ENCODE results near the gene DBN1. TPM values are rescaled to one million over a fixed set of nuclear protein-coding genes. Genes with fewer than 3 reads are reported as not detected.

DBN1 gene
- total and polyA plus RNA-seq, 9 donors = 18.4 to 91.6 (median 55.7) TPM

- Histone ChIP-seq H3K9me3 (no peaks in the 10 kb centered on the region), H3K27ac (no peak overlapping the region), H3K36me3 (no peaks in the 10 kb centered on the region), H3K4me3 (no peak overlapping the region), H3K27me3 (no peaks in the 10 kb centered on the region), H3K4me1 (ENCODE audit: insufficient read depth) (no peaks in the 10 kb centered on the region)
- 89 to 92% (median 91%) methylated on average over 17 of the region's 17 CpGs for WGBS, 3 donors
- DNase-seq = no peak
- TF ChIP-seq, protein P1, sequence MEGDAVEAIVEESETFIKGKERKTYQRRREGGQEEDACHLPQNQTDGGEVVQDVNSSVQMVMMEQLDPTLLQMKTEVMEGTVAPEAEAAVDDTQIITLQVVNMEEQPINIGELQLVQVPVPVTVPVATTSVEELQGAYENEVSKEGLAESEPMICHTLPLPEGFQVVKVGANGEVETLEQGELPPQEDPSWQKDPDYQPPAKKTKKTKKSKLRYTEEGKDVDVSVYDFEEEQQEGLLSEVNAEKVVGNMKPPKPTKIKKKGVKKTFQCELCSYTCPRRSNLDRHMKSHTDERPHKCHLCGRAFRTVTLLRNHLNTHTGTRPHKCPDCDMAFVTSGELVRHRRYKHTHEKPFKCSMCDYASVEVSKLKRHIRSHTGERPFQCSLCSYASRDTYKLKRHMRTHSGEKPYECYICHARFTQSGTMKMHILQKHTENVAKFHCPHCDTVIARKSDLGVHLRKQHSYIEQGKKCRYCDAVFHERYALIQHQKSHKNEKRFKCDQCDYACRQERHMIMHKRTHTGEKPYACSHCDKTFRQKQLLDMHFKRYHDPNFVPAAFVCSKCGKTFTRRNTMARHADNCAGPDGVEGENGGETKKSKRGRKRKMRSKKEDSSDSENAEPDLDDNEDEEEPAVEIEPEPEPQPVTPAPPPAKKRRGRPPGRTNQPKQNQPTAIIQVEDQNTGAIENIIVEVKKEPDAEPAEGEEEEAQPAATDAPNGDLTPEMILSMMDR (IDR thresholded peaks at IDR 0.05) = no peak
- TF ChIP-seq POLR2A (IDR thresholded peaks at IDR 0.05) (no peak), EP300 (IDR thresholded peaks at IDR 0.05) (no peak)
- intact Hi-C loops (cut with DNase I) = loop anchor here in 1 of 4 donors (10.0 kb wide), 1 partner anchor 193 kb away; the partner anchor contains the start of gene MXD3
These were observed 34.3 kb upstream of the DBN1 start for GRCh38 chr5:177507596-177508220.

GRCh38 chr5:177507165-177507564, 33.7 kb upstream of the DBN1 start:
- Histone ChIP-seq H3K36me3 (no peaks in the 10 kb centered on the region), H3K27me3 (no peaks in the 10 kb centered on the region), H3K27ac (no peak overlapping the region), H3K9me3 (no peaks in the 10 kb centered on the region), H3K4me1 (ENCODE audit: insufficient read depth) (no peaks in the 10 kb centered on the region), H3K4me3 (no peak overlapping the region)
- intact Hi-C loops (cut with DNase I) = loop anchor here in 1 of 4 donors (10.0 kb wide), 1 partner anchor 192 kb away; the partner anchor contains the start of gene MXD3
- TF ChIP-seq EP300 (IDR thresholded peaks at IDR 0.05) = no peak
- TF ChIP-seq POLR2A (IDR thresholded peaks at IDR 0.05) = no peak
- TF ChIP-seq, protein P1 (IDR thresholded peaks at IDR 0.05) = no peak
- 78 to 83% (median 78%) methylated on average over 9 of the region's 9 CpGs for WGBS, 3 donors
- no peak for DNase-seq

DNA sequence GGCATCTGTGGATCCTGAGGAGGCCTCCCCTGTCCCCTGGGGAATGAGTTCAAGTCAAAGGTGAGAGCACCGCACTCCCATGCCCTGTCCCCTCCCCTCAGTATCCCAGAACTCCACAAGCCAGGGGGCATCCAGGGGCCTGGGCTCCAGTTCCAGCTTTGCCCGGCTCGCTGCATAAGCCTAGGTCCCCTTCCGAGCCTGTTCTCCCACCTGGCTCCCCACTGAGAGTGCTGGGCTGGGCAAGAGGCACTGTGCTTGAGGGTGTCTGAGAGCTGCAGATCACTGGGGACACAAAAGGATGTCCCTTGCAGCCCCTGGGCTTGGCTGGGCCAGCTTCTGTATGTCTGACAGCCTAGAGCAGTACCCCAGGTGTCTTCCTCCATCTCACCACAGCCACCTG, 31.6 kb upstream of the DBN1 start:
- Histone ChIP-seq H3K36me3 (no peaks in the 10 kb centered on the region), H3K9me3 (no peaks in the 10 kb centered on the region), H3K4me1 (ENCODE audit: insufficient read depth) (no peaks in the 10 kb centered on the region), H3K27me3 (no peaks in the 10 kb centered on the region), H3K4me3 (no peak overlapping the region), H3K27ac (no peak overlapping the region)
- 87 to 95% (median 93%) methylated on average over 4 of the region's 4 CpGs for WGBS, 3 donors
- DNase-seq = no peak
- TF ChIP-seq, protein P1 (IDR thresholded peaks at IDR 0.05) = no peak
- TF ChIP-seq EP300 (IDR thresholded peaks at IDR 0.05) (no peak), POLR2A (IDR thresholded peaks at IDR 0.05) (no peak)
- intact Hi-C loops (cut with DNase I) = loop anchor here in 1 of 4 donors (10.0 kb wide), 1 partner anchor 190 kb away; the partner anchor contains the start of gene MXD3

GRCh38 chr5:177504086-177505056, 30.9 kb upstream of the DBN1 start:
- 89 to 92% (median 90%) methylated on average over 39 to 47 of the region's 47 CpGs for WGBS, 3 donors
- H3K27me3 ChIP-seq = no peaks in the 10 kb centered on the region
- no peak overlapping the region for H3K4me3 ChIP-seq
- H3K36me3 ChIP-seq = no peaks in the 10 kb centered on the region
- H3K27ac ChIP-seq = no peak overlapping the region
- no peaks in the 10 kb centered on the region for H3K9me3 ChIP-seq
- TF ChIP-seq POLR2A (IDR thresholded peaks at IDR 0.05) = no peak
- TF ChIP-seq EP300 (IDR thresholded peaks at IDR 0.05) = no peak
- TF ChIP-seq, protein P1 (IDR thresholded peaks at IDR 0.05) = no peak
- intact Hi-C loops (cut with DNase I) = loop anchor here in 3 of 4 donors (5.0 to 10.0 kb wide), 2 partner anchors 112 to 190 kb away; partner anchors contain the start of gene MXD3 (in 1 of the 3)
- no peak for DNase-seq
- H3K4me1 ChIP-seq (ENCODE audit: insufficient read depth) = no peaks in the 10 kb centered on the region

All from ovary (tissue), 9 donors.